ENCODE data around the gene DNAH5. TPM values are rescaled to one million over a fixed set of nuclear protein-coding genes. Genes with fewer than 3 reads are reported as not detected.

Gene DNAH5
- total RNA-seq, 2 donors from 2014 or later, result 0.14 to 0.68 TPM

GRCh38 chr5:13648822-13649221 is 295.7 kb downstream of the DNAH5 start:
- no peak for TF ChIP-seq CTCF (IDR thresholded peaks at IDR 0.05)
- no peaks in the 10 kb centered on the region for H3K4me1 ChIP-seq (ENCODE audit: control insufficient read depth in 1 of 2, low read depth in 2 of 2)
- no peaks in the 10 kb centered on the region for H3K27me3 ChIP-seq (replicated peaks; ENCODE audit: insufficient read depth)
- DNase-seq (ENCODE audit: low spot score) (no peak), ATAC-seq (ENCODE audit: insufficient number of reproducible peaks, low FRiP score, low read depth) (no peak)
- no peak overlapping the region for H3K27ac ChIP-seq
- H3K4me3 ChIP-seq, result no peak overlapping the region
- H3K36me3 ChIP-seq, result no peaks in the 10 kb centered on the region
- H3K9me3 ChIP-seq, result no peaks in the 10 kb centered on the region

GRCh38 chr5:13643734-13644133 is 300.8 kb downstream of the DNAH5 start:
- TF ChIP-seq CTCF (IDR thresholded peaks at IDR 0.05), result no peak
- H3K27ac ChIP-seq, result no peak overlapping the region
- DNase-seq (ENCODE audit: low spot score) (no peak), ATAC-seq (ENCODE audit: insufficient number of reproducible peaks, low FRiP score, low read depth) (no peak)
- H3K9me3 ChIP-seq, result no peaks in the 10 kb centered on the region
- no peaks in the 10 kb centered on the region for H3K27me3 ChIP-seq (replicated peaks; ENCODE audit: insufficient read depth)
- no peaks in the 10 kb centered on the region for H3K4me1 ChIP-seq (ENCODE audit: control insufficient read depth in 1 of 2, low read depth in 2 of 2)
- H3K4me3 ChIP-seq, result no peak overlapping the region
- no peaks in the 10 kb centered on the region for H3K36me3 ChIP-seq

- no peak overlapping the region for H3K4me3 ChIP-seq
- H3K27ac ChIP-seq, result no peak overlapping the region
- no peaks in the 10 kb centered on the region for H3K9me3 ChIP-seq
- no peak for TF ChIP-seq CTCF (IDR thresholded peaks at IDR 0.05)
- ATAC-seq (ENCODE audit: insufficient number of reproducible peaks, low FRiP score, low read depth), result no peak
- H3K4me1 ChIP-seq (ENCODE audit: control insufficient read depth in 1 of 2, low read depth in 2 of 2), result no peaks in the 10 kb centered on the region
- H3K27me3 ChIP-seq (replicated peaks; ENCODE audit: insufficient read depth), result no peaks in the 10 kb centered on the region
- DNase-seq (ENCODE audit: low spot score), result no peak
- no peaks in the 10 kb centered on the region for H3K36me3 ChIP-seq
Observed at GRCh38 chr5:13643196-13643595, 301.3 kb downstream of the DNAH5 start.

Other genes with a start within 250 kb of the DNAH5 start
- 100 to 1,000 TPM; 219 to 300 TPM for gene TRIO, start 198.7 kb upstream of the DNAH5 start, total RNA-seq